HEK293 (cell line): ENCODE results near the gene EIPR1.

Source experiments
- CTCF ChIA-PET: fragments of 350-600 bp; formaldehyde crosslinking; extraction: SDS; loops from one replicate; lab custom pipeline; 2021; ENCODE audit warnings: antibody characterized with exemption; lab: Yijun Ruan, JAX
- POLR2A ChIA-PET: fragments of 300-600 bp; formaldehyde crosslinking; extraction: SDS; loops from one replicate; lab custom pipeline; 2020; ENCODE audit warnings: antibody characterized with exemption, inconsistent platforms; lab: Yijun Ruan, JAX
- H3K27ac ChIP-seq: fragments of 200-500 bp; sonication (Bioruptor generic); 2 replicates; pipeline ENCODE4 v1.5.1; 2014; ENCODE audit warnings: low read depth, low read length, control low read depth, inconsistent platforms; ENCODE audit errors: extremely low read depth
- H3K36me3 ChIP-seq, 2 experiments: fragments of 200-500 bp in 1 of 2; sonication (Bioruptor generic) in 1 of 2; 1 replicate in 1 of 2; 2 replicates in 1 of 2; pipeline ENCODE4 v1.5.1; 2014 to 2017; ENCODE audit warnings: inconsistent platforms in 2 of 2, low read length in 2 of 2; ENCODE audit not compliant: control insufficient read depth in 2 of 2, insufficient read depth in 1 of 2
- H3K4me1 ChIP-seq: fragments of 200-500 bp; sonication (Bioruptor generic); 2 replicates; pipeline ENCODE4 v1.5.1; 2014; ENCODE audit warnings: mild to moderate bottlenecking, low read length, inconsistent platforms; ENCODE audit not compliant: control insufficient read depth, insufficient read depth
- H3K4me3 ChIP-seq: 2 replicates; pipeline ENCODE4 v1.5.1; 2011; ENCODE audit warnings: low read depth, mild to moderate bottlenecking, control low read depth, low read length, moderate library complexity
- H3K9me3 ChIP-seq: fragments of 200-500 bp; sonication (Bioruptor generic); 2 replicates; pipeline ENCODE4 v1.5.1; 2014; ENCODE audit warnings: low read depth, low read length, inconsistent platforms; ENCODE audit not compliant: control insufficient read depth, insufficient read depth
- EGR2 ChIP-seq: fragments of 450-650 bp; formaldehyde crosslinking; IDR thresholded peaks from 2 replicates; pipeline ENCODE4 v1.5.1; 2016; ENCODE audit warnings: low read depth, missing biosample characterization, missing genetic modification characterization
- GFI1B ChIP-seq: fragments of 450-650 bp; formaldehyde crosslinking; IDR thresholded peaks from 2 replicates; pipeline ENCODE4 v1.5.1; 2016; ENCODE audit warnings: missing biosample characterization, missing genetic modification characterization
- MZF1 ChIP-seq: fragments of 450-650 bp; formaldehyde crosslinking; IDR thresholded peaks from 2 replicates; pipeline ENCODE4 v1.5.1; 2017; ENCODE audit warnings: missing biosample characterization, missing genetic modification characterization, borderline replicate concordance
- OSR2 ChIP-seq: fragments of 450-650 bp; formaldehyde crosslinking; IDR thresholded peaks from 2 replicates; pipeline ENCODE4 v1.5.1; 2016; ENCODE audit warnings: missing biosample characterization, missing genetic modification characterization
- PRDM1 ChIP-seq: fragments of 450-650 bp; formaldehyde crosslinking; IDR thresholded peaks from 2 replicates; pipeline ENCODE4; 2016; ENCODE audit warnings: missing biosample characterization, missing genetic modification characterization
- RBAK ChIP-seq: fragments of 450-650 bp; formaldehyde crosslinking; IDR thresholded peaks from 2 replicates; pipeline ENCODE4 v1.5.1; 2016; ENCODE audit warnings: missing biosample characterization, missing genetic modification characterization
- ZFHX2 ChIP-seq: fragments of 450-650 bp; formaldehyde crosslinking; conservative IDR thresholded peaks from 2 replicates; pipeline ENCODE4 v1.5.1; 2016; ENCODE audit warnings: missing biosample characterization, missing genetic modification characterization
- ZNF114 ChIP-seq: fragments of 450-650 bp; formaldehyde crosslinking; IDR thresholded peaks from 2 replicates; pipeline ENCODE4 v1.5.0; 2017; ENCODE audit warnings: missing biosample characterization, missing genetic modification characterization
- ZNF266 ChIP-seq: fragments of 450-650 bp; formaldehyde crosslinking; IDR thresholded peaks from 2 replicates; pipeline ENCODE4 v1.5.1; 2016; ENCODE audit warnings: missing biosample characterization, missing genetic modification characterization, low read depth
- ZNF37A ChIP-seq: fragments of 450-650 bp; IDR thresholded peaks from 2 replicates; pipeline ENCODE4 v1.5.1; 2018; ENCODE audit warnings: missing biosample characterization, missing genetic modification characterization
- ZNF501 ChIP-seq: fragments of 450-650 bp; formaldehyde crosslinking; IDR thresholded peaks from 2 replicates; pipeline ENCODE4 v1.5.1; 2016; ENCODE audit warnings: missing biosample characterization, missing genetic modification characterization
- ZNF530 ChIP-seq: fragments of 450-650 bp; formaldehyde crosslinking; IDR thresholded peaks from 2 replicates; pipeline ENCODE4 v1.5.1; 2016; ENCODE audit warnings: low read depth, missing biosample characterization, missing genetic modification characterization
- ZNF544 ChIP-seq: fragments of 450-650 bp; formaldehyde crosslinking; IDR thresholded peaks from 2 replicates; pipeline ENCODE4 v1.5.0; 2017; ENCODE audit warnings: missing biosample characterization, missing genetic modification characterization
- TF ChIP-seq, protein P1 (sequence below): fragments of 450-650 bp; formaldehyde crosslinking; IDR thresholded peaks from 2 replicates; pipeline ENCODE4 v1.5.1; 2017; ENCODE audit warnings: missing biosample characterization, missing genetic modification characterization
- TF ChIP-seq, protein P2 (sequence below): fragments of 450-650 bp; formaldehyde crosslinking; IDR thresholded peaks from 2 replicates; pipeline ENCODE4 v1.5.1; 2016; ENCODE audit warnings: missing biosample characterization, missing genetic modification characterization
- TF ChIP-seq, protein P3 (sequence below): fragments of 450-650 bp; formaldehyde crosslinking; IDR thresholded peaks from 2 replicates; pipeline ENCODE4 v1.5.1; 2016; ENCODE audit warnings: missing biosample characterization, missing genetic modification characterization
- TF ChIP-seq, protein P4 (sequence below): fragments of 450-650 bp; formaldehyde crosslinking; IDR thresholded peaks from 2 replicates; pipeline ENCODE4 v1.5.1; 2016; ENCODE audit warnings: missing biosample characterization, missing genetic modification characterization
- TF ChIP-seq, protein P5 (sequence below): sonication (generic); formaldehyde crosslinking; IDR thresholded peaks from 2 replicates; pipeline ENCODE4 v1.8.1; 2022; ENCODE audit warnings: mild to moderate bottlenecking, moderate library complexity, missing genetic modification reagents
- TF ChIP-seq, protein P6 (sequence below): fragments of 450-650 bp; formaldehyde crosslinking; IDR thresholded peaks from 2 replicates; pipeline ENCODE4 v1.5.1; 2016; ENCODE audit warnings: missing biosample characterization, missing genetic modification characterization
- TF ChIP-seq, protein P7 (sequence below): fragments of 450-650 bp; formaldehyde crosslinking; IDR thresholded peaks from 2 replicates; pipeline ENCODE4 v1.5.1; 2016; ENCODE audit warnings: missing biosample characterization, missing genetic modification characterization

EIPR1 gene

DNA sequence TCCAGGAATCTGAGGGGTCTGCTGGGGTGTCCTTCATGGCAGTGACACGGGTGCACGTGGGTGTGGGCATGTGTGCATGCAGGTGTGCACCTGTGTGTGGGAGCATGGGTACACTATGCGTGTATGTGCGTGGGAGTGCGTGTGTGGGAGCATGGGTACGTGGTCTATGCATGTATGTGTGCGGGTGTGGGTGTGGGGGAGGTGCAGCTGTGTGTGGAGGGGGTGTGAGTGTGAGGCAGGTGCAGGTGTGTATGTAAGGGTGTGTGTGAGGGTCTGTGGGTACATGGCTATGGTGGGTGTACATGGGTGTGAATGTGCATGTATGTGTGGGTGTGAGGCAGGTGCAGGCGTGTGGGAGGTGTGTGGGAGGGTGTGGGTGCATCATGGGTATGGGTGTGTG lies 36.3 kb downstream of the EIPR1 start:
- H3K27ac ChIP-seq = no peak overlapping the region
- peaks cover 0 to 16% of the 10 kb centered on the region in 2 experiments; a peak in 2 of 3 replicates for H3K36me3 ChIP-seq
- no peaks in the 10 kb centered on the region for H3K9me3 ChIP-seq
- TF ChIP-seq ZNF266 (tag by site-specific recombination) (no peak), OSR2 (tag by site-specific recombination) (no peak), ZNF530 (no peak), ZFHX2 (tag by site-specific recombination) (peak; percentile 97), GFI1B (tag by site-specific recombination) (no peak), EGR2 (peak; percentile 99), RBAK (tag by site-specific recombination) (no peak)
- TF ChIP-seq, protein P1, sequence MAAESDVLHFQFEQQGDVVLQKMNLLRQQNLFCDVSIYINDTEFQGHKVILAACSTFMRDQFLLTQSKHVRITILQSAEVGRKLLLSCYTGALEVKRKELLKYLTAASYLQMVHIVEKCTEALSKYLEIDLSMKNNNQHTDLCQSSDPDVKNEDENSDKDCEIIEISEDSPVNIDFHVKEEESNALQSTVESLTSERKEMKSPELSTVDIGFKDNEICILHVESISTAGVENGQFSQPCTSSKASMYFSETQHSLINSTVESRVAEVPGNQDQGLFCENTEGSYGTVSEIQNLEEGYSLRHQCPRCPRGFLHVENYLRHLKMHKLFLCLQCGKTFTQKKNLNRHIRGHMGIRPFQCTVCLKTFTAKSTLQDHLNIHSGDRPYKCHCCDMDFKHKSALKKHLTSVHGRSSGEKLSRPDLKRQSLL (tag by site-specific recombination) = no peak
- TF ChIP-seq, protein P2, sequence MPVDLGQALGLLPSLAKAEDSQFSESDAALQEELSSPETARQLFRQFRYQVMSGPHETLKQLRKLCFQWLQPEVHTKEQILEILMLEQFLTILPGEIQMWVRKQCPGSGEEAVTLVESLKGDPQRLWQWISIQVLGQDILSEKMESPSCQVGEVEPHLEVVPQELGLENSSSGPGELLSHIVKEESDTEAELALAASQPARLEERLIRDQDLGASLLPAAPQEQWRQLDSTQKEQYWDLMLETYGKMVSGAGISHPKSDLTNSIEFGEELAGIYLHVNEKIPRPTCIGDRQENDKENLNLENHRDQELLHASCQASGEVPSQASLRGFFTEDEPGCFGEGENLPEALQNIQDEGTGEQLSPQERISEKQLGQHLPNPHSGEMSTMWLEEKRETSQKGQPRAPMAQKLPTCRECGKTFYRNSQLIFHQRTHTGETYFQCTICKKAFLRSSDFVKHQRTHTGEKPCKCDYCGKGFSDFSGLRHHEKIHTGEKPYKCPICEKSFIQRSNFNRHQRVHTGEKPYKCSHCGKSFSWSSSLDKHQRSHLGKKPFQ (tag by site-specific recombination) = no peak
- H3K4me3 ChIP-seq = no peak overlapping the region
- H3K4me1 ChIP-seq = no peaks in the 10 kb centered on the region
- ChIA-PET CTCF (no interaction called here), POLR2A (no interaction called here)

DNA sequence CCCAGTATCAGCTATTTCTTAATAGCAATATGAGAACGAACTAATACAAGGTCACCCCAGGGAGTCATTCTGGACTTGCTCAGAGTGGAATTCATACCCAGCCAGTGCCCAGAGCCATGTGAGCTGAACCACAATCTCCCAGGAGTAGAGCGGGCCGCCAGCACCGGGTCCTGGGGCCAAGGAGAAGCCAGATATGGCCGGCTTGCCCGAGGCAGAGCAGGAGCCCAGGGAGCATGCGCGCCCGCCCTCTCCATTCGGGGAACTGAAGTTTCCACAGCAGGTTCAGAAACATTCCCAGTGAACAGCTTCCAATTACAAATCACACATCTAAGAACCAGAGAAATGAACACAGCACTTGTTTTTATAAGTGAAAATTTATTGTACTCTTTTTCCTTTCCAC lies 37.5 kb downstream of the EIPR1 start:
- CTCF ChIA-PET = no interaction called here
- H3K27ac ChIP-seq = no peak overlapping the region
- no peaks in the 10 kb centered on the region for H3K4me1 ChIP-seq
- peaks cover 0 to 24% of the 10 kb centered on the region in 2 experiments; a peak in 2 of 3 replicates for H3K36me3 ChIP-seq
- POLR2A ChIA-PET = no interaction called here
- no peak overlapping the region for H3K4me3 ChIP-seq
- no peaks in the 10 kb centered on the region for H3K9me3 ChIP-seq
- TF ChIP-seq, protein P3, sequence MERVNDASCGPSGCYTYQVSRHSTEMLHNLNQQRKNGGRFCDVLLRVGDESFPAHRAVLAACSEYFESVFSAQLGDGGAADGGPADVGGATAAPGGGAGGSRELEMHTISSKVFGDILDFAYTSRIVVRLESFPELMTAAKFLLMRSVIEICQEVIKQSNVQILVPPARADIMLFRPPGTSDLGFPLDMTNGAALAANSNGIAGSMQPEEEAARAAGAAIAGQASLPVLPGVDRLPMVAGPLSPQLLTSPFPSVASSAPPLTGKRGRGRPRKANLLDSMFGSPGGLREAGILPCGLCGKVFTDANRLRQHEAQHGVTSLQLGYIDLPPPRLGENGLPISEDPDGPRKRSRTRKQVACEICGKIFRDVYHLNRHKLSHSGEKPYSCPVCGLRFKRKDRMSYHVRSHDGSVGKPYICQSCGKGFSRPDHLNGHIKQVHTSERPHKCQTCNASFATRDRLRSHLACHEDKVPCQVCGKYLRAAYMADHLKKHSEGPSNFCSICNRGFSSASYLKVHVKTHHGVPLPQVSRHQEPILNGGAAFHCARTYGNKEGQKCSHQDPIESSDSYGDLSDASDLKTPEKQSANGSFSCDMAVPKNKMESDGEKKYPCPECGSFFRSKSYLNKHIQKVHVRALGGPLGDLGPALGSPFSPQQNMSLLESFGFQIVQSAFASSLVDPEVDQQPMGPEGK (tag by site-specific recombination) = no peak
- TF ChIP-seq, protein P2 (tag by site-specific recombination) = no peak
- TF ChIP-seq, protein P4, sequence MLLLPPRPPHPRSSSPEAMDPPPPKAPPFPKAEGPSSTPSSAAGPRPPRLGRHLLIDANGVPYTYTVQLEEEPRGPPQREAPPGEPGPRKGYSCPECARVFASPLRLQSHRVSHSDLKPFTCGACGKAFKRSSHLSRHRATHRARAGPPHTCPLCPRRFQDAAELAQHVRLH (tag by site-specific recombination) = no peak
- no peak for TF ChIP-seq ZNF501 (tag by site-specific recombination)
- TF ChIP-seq, protein P1 (tag by site-specific recombination) = no peak
- TF ChIP-seq ZNF37A (tag by site-specific recombination) = no peak
- TF ChIP-seq ZNF114 (tag by site-specific recombination) = no peak
- TF ChIP-seq, protein P5, sequence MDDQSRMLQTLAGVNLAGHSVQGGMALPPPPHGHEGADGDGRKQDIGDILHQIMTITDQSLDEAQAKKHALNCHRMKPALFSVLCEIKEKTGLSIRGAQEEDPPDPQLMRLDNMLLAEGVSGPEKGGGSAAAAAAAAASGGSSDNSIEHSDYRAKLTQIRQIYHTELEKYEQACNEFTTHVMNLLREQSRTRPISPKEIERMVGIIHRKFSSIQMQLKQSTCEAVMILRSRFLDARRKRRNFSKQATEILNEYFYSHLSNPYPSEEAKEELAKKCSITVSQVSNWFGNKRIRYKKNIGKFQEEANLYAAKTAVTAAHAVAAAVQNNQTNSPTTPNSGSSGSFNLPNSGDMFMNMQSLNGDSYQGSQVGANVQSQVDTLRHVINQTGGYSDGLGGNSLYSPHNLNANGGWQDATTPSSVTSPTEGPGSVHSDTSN (CRISPR knock-in tag) = no peak
- no peak for TF ChIP-seq MZF1 (tag by site-specific recombination)
- no peak for TF ChIP-seq PRDM1 (tag by site-specific recombination)
- TF ChIP-seq, protein P6, sequence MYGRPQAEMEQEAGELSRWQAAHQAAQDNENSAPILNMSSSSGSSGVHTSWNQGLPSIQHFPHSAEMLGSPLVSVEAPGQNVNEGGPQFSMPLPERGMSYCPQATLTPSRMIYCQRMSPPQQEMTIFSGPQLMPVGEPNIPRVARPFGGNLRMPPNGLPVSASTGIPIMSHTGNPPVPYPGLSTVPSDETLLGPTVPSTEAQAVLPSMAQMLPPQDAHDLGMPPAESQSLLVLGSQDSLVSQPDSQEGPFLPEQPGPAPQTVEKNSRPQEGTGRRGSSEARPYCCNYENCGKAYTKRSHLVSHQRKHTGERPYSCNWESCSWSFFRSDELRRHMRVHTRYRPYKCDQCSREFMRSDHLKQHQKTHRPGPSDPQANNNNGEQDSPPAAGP = no peak
- no peak for TF ChIP-seq ZNF544
- TF ChIP-seq, protein P7, sequence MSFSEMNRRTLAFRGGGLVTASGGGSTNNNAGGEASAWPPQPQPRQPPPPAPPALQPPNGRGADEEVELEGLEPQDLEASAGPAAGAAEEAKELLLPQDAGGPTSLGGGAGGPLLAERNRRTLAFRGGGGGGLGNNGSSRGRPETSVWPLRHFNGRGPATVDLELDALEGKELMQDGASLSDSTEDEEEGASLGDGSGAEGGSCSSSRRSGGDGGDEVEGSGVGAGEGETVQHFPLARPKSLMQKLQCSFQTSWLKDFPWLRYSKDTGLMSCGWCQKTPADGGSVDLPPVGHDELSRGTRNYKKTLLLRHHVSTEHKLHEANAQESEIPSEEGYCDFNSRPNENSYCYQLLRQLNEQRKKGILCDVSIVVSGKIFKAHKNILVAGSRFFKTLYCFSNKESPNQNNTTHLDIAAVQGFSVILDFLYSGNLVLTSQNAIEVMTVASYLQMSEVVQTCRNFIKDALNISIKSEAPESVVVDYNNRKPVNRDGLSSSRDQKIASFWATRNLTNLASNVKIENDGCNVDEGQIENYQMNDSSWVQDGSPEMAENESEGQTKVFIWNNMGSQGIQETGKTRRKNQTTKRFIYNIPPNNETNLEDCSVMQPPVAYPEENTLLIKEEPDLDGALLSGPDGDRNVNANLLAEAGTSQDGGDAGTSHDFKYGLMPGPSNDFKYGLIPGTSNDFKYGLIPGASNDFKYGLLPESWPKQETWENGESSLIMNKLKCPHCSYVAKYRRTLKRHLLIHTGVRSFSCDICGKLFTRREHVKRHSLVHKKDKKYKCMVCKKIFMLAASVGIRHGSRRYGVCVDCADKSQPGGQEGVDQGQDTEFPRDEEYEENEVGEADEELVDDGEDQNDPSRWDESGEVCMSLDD (tag by site-specific recombination) = no peak
